Cardiac muscle cell (in vitro differentiated cells and primary cell): ENCODE results near the gene EQTN. TPM values are rescaled to one million over a fixed set of nuclear protein-coding genes. Genes with fewer than 3 reads are reported as not detected.

Experiments
- DNase-seq, 2 donors: peaks; one replicate each; pipeline versions ENCODE4 v3.0.0 to v3.0.0-alpha.2; 2010 to 2017; ENCODE audit warnings: low read depth in 1 of 2, low spot score in 1 of 2
- H3K27ac ChIP-seq: fragments of 200-600 bp; sonication (generic); 2 replicates; pipeline ENCODE4 v1.5.1; 2016
- H3K27me3 ChIP-seq: fragments of 200-600 bp; sonication (generic); 2 replicates; pipeline ENCODE4 v1.6.0; 2016; ENCODE audit warnings: control low read depth
- H3K36me3 ChIP-seq: fragments of 200-600 bp; sonication (generic); 2 replicates; pipeline ENCODE4 v1.5.1; 2016; ENCODE audit warnings: control low read depth
- H3K4me1 ChIP-seq: fragments of 200-600 bp; sonication (generic); 2 replicates; pipeline ENCODE4 v1.8.1; 2017; ENCODE audit warnings: low read depth, mild to moderate bottlenecking, mixed run types
- H3K4me3 ChIP-seq: fragments of 200-600 bp; sonication (generic); 2 replicates; pipeline ENCODE4 v1.5.1; 2016; ENCODE audit warnings: mild to moderate bottlenecking
- H3K9me3 ChIP-seq: fragments of 200-600 bp; sonication (generic); 2 replicates; pipeline ENCODE4 v1.5.1; 2017; ENCODE audit warnings: low read depth, mild to moderate bottlenecking, control low read depth
- CTCF ChIP-seq: IDR thresholded peaks from 2 replicates; pipeline ENCODE4 v1.5.1; 2012; ENCODE audit warnings: low read depth, mild to moderate bottlenecking, low read length
- polyA plus RNA-seq: library from polyadenylated mRNA; unstranded; fragments of >200 nt; fragmentation: Nextera tagmentation; extraction: Ambion mirVana; gene quantifications from 2 replicates; pipeline ENCODE4 v1.2.1, GENCODE V29; 2016
- total RNA-seq: library from RNA; depleted of rRNA; stranded (reverse); fragments of >200 nt; gene quantifications from 2 replicates; pipeline ENCODE4 v1.2.3, GENCODE V29; 2016

The EQTN gene
- total RNA-seq (not detected in 2 replicates), polyA plus RNA-seq (not detected in 2 replicates)

DNA sequence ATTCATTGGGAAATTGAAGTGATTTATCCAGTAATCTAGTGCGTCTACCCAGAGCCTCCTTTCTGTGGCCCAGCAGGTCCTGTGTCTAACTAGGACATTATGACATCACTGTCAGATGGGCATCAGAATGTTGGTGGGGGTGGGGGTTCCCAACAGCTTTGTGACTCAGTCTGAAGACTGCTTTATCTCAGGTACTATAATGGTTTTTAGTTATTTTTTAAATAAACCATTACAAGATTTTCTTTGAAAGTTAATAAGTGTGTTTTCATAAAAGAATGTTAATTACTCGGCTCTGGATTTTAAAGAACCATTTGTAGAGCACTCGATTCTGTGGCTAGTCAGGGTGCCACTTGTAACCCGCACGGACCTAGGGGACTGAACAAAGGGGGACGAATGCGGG lies at the start of gene EQTN:
Gene EQTN, minus strand, starts transcription at position 101 of the 400 bp plus-strand sequence. Its CDS starts 95 bp downstream, at position 6.
- H3K36me3 ChIP-seq, result no peaks in the 10 kb centered on the region
- no peaks in the 10 kb centered on the region for H3K9me3 ChIP-seq
- DNase-seq, result no peak
- H3K4me1 ChIP-seq, result no peaks in the 10 kb centered on the region
- no peak within 1 kb of the TSS for H3K4me3 ChIP-seq
- no peaks in the 10 kb centered on the region for H3K27me3 ChIP-seq
- H3K27ac ChIP-seq, result no peak within 1 kb of the TSS
- TF ChIP-seq CTCF, result no peak

DNA sequence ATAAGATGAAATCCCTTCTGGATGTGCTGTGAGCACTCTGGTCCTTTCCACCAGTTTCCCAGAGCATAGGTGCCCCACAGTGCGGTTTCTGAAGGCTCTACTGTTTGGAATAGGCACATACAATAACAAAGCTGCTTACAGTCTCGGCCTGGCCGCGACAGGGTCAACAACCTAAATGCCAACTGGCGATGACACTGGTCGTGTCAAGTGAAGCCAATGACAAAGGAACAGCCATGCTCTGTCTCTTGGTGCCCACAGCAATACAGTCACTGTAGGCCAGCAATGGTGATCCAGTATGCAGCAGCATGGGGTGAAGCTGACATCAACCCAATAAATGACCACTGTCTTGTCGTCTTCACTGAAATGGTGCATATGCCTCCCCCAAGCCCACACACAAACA lies 47.8 kb upstream of the EQTN start:
- Histone ChIP-seq H3K4me1 (peaks cover 4% of the 10 kb centered on the region), H3K27ac (no peak overlapping the region), H3K36me3 (no peaks in the 10 kb centered on the region), H3K9me3 (no peaks in the 10 kb centered on the region), H3K4me3 (no peak overlapping the region), H3K27me3 (no peaks in the 10 kb centered on the region)
- no peak for DNase-seq
- TF ChIP-seq CTCF, result no peak

DNA sequence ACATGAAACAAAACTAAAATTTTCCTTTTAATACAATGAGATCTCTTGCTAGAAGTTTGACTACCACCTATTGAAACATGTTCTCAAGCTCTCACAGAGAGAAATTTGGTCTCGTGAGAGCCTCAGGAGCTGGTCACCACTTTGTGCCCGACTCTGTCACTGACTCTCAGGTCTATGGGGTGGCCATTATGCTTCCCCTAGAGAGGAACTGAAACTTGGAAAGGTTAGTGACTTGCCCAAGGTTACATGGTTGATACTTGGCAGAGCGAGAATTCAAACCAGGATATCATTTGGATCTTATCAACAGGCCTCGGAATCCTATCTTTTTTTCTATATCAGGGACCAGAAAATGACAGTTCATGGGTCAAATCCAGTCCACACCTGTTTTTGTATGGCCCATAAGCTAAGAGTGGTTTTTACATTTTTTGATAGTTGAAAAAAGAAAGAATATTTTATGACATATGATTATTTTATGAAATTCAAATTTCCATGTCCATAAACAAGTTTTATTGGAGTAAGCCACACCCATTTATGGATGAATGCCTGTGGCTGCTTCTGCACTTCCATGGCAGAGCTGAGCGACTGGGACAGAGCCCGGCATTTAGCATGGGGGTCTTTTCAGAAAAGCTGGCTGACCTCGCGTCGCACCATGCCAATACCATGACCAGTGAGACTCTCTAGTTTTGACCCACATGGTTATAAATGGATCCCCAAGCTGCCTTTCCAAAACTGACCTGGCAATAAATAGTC lies 44.8 kb upstream of the EQTN start:
- Histone ChIP-seq H3K4me3 (no peak overlapping the region), H3K36me3 (no peaks in the 10 kb centered on the region), H3K4me1 (no peaks in the 10 kb centered on the region), H3K27me3 (no peaks in the 10 kb centered on the region), H3K27ac (no peak overlapping the region), H3K9me3 (no peaks in the 10 kb centered on the region)
- TF ChIP-seq CTCF, result no peak
- no peak for DNase-seq

DNA sequence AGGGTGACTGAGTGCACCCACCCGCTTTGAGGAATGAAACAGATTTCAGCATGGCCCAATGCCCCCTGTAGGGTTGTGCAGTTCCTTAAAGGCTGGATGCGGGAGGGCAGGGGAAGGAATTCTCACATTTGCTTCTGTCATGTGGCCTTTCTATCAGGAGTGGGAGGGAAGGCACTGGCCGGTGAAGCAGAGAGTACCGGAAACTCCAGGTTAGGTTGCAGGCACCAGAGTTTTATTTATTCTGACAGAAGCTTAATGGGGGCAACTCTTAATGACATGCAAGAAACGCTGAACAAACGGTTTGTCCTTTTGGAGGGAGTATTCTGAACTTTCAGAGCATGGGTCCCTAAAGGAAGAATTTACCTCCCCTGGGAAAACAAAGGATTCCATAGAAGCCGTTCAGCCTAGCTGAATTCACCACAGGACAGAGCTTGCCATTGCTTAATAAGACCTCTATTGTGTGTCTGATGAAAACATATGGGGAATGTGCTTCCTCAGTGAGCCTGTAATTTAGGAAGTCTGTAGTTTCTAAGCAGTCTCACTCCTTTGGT lies 44.1 kb upstream of the EQTN start:
- H3K4me3 ChIP-seq, result no peak overlapping the region
- H3K27ac ChIP-seq, result no peak overlapping the region
- H3K9me3 ChIP-seq, result no peaks in the 10 kb centered on the region
- H3K4me1 ChIP-seq, result no peaks in the 10 kb centered on the region
- DNase-seq, result peak in 1 of 2 donors; percentile 18
- no peaks in the 10 kb centered on the region for H3K36me3 ChIP-seq
- no peaks in the 10 kb centered on the region for H3K27me3 ChIP-seq
- TF ChIP-seq CTCF, result no peak

- Histone ChIP-seq H3K9me3 (no peaks in the 10 kb centered on the region), H3K4me1 (no peaks in the 10 kb centered on the region), H3K27me3 (no peaks in the 10 kb centered on the region), H3K27ac (no peak overlapping the region), H3K36me3 (no peaks in the 10 kb centered on the region), H3K4me3 (no peak overlapping the region)
- TF ChIP-seq CTCF, result no peak
- DNase-seq, result no peak
Observed at GRCh38 chr9:27340285-27340674, 43.3 kb upstream of the EQTN start.
